NCI-H82 treated with DMSO at 0.1 percent for 48 hours (cell line): Measurements from ENCODE around the gene LAG3.

Experiments used
- DNase-seq: peaks from one replicate; lab custom pipeline; 2025; ENCODE audit not compliant: unreplicated experiment; lab: John Stamatoyannopoulos, UW

LAG3 gene

DNA sequence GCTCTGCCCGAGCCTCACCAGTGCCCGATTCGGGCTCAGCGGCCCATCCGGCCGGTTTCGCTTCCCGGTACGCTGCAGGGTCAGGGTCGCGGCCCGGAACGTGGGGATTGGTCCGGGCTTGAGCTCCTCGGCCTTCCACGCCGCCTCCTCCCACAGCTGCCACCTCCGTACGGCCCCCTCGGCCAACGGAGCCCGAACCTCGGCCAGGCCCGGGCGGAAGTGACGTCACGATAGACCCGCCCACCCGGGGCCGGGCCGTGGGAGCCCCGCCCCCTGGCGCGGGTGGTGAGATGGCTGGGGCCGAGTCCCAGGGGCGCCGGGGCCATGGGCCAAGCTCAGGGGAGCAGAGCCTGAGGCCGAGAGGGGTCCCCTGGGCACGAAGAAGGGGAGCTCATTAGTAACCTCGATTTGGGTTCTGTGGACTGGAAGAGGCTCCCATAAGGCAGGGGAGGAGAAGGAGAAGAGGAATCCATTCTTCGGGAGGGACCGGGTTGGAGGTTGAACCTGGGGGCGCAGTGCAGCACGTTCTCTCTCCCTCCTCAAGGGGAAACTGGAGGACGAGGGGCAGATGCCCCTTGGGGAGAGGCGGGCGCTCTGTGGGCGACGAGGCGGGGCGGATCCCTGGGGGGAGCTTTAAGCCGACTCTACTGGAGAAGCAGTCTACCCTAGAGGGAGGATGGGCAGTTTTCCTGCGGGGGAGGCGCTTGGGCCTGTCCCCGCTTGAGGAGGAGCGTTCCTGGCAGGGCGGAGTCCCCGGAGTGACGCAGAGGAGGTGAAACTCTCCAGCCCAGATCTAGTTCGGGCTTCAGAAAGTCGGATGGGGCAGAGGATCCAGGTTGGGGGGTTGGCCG, 19.2 kb upstream of the LAG3 start, which contains the start of gene MLF2:
Gene MLF2, minus strand, starts transcription at position 221 of the 851 bp plus-strand sequence. CDS start 807 bp downstream, outside the sequence.
- DNase-seq, result peak; percentile 98

- DNase-seq, result no peak
Observed at GRCh38 chr12:6753772-6754356, 18.5 kb upstream of the LAG3 start.

DNA sequence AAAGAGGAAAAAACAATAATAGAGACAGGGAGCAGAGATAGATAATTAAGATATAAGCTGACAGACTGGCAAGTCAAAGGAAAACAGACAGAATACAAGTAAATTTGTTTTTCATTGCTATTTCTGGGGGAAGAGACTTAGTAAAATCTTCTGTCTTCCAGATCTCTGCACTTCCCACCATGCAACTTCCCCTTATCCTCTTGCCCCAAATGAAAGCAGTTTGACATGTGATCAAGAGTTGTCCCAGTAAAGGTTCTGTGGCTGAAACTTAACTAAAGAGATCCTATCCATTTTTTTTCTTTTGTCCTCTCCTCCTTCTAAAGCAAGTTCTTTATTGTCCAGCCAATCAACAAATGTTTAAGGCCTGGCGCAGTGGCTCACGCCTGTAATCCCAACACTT, 17.9 kb upstream of the LAG3 start:
- DNase-seq, result no peak

GRCh38 chr12:6757028-6757690, 15.2 kb upstream of the LAG3 start:
- DNase-seq, result no peak

DNA sequence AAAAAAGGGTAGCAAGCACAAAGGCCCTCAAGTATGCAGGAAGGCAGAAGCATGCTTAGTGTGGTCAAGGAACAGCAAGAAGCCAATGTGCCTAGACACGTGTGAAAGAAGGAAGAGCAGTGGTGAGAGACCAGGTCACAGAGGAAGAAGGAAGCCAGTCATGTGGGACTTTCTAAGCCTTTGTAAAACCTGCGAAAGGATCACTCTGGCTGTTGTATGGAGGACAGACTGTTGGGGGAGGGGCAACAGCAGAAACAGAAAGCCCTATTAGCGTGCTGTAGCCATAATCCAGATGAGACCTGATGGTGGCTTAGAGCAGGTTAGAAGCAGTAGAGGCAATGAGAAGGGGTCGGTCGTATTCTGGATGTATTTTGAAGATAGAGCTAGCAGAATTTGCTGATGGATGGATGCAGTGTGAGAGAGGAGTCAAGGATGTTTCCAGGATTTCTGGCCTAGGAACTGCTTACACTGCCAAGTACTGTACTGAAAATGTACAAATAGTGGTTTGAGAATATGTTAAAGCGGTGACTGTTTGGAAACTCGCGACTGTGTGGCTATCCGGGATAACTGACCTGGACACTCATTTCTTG, 13.7 kb upstream of the LAG3 start:
- peak; percentile 97 for DNase-seq

DNA sequence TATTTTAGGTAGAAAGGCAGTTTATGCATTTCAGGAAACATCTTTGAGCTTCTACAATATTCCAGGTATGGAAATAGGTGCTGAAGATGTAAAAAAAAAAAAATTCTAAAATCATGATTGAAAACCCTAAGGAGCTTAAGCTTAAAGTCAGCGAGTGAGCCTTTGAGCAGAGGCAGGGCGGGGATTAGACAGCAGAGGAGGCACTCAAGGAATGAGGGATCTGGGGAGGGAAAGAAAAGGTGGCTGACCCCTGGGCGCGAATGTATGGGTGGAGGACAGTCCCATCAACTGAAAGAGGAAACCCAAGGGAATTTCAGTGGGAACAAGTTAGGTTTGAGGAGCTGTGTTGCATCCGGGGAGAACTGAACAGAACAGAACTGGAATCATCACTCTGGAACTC, 12.6 kb upstream of the LAG3 start:
- DNase-seq, result peak; percentile 71

GRCh38 chr12:6763380-6763779, 8.9 kb upstream of the LAG3 start:
- no peak for DNase-seq

- peak; percentile 100 for DNase-seq
Observed at GRCh38 chr12:6764011-6764828, 8.1 kb upstream of the LAG3 start.

DNA sequence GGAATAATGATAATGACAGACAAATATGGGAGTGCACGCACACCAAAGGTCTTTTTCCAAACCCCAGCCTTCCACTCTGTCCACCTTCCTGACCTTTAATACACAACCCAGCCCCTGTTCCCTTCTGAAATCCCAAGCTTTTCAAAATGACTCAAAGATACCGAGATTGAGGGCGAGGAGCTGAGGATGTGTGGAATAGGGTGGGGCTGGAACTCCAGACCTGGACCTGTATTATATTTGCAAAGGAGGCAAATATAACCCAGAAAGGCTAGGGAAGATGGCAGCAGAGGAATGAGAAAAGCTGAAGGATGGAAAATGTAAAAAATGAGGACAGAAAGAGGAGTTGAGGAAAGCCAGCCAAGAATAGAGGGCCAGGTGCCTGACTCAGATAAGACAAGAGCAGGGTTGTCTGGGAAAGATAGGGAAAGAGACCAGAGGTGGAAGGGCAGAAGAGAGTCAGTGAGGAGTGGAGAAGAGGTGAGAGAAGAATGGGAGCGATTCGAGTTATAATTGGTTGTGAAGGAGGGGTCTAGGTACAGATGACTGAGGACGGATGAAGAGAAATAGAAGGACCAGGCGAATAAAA, 7.2 kb upstream of the LAG3 start:
- DNase-seq, result peak; percentile 26

- peak; percentile 96 for DNase-seq
Observed at GRCh38 chr12:6765634-6766581, 6.4 kb upstream of the LAG3 start, which contains the start of gene PTMS. Gene PTMS (plus strand): TSS chr12:6766363. CDS start chr12:6766706, 343 bp downstream.

- DNase-seq, result peak; percentile 22
Observed at GRCh38 chr12:6766651-6767349, 5.5 kb upstream of the LAG3 start.

- DNase-seq, result peak; percentile 37
Observed at GRCh38 chr12:6767353-6768319, 4.7 kb upstream of the LAG3 start.

- peak; percentile 67 for DNase-seq
Observed at GRCh38 chr12:6768437-6768914, 3.8 kb upstream of the LAG3 start.

DNA sequence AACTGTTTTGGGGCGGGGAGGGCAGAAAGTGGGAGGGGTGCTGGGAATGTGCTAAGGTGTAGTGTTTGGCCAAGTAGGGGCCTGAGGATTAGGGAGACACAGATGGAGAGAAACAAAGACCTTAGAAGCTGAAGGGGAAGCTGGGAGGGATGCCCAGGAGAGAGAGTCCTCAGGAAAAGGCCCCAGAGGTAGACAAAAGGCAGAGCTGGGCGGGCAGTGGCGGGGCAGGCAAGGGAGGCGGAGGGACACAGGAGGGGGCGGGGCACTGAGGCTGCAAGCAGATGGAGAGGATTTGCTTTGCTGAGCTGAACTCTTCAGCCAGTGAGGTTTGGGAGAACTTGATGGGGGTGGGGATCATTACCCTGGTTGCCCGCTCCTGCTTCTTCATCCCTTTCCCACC, 3.3 kb upstream of the LAG3 start:
- DNase-seq, result peak; percentile 92

GRCh38 chr12:6769666-6770065, 2.7 kb upstream of the LAG3 start:
- DNase-seq, result no peak

DNA sequence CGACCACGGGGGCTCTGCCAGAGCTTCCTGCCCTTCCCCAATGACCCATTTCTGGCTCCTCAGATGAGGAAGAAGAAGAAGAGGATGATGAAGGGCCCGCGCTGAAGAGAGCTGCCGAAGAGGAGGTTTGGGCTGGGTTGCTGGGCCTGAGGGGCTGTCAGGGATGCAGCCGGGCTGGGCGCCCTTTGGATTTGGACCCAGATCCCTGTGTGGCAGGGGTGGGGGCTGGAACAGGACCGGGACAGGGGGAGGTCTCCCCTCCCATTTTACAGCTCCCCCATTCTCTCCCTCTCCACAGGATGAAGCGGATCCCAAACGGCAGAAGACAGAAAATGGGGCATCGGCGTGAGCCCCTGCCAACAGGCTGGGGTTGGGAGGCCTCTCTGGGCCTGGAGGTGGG, 2.2 kb upstream of the LAG3 start:
- no peak for DNase-seq

- DNase-seq, result no peak
Observed at GRCh38 chr12:6770600-6770999, 1.7 kb upstream of the LAG3 start.
